Measurements from ENCODE around the gene MAP7. TPM values are rescaled to one million over a fixed set of nuclear protein-coding genes. Genes with fewer than 3 reads are reported as not detected.
A peak's percentile ranks its signal among the peaks of the same experiment; 100 is the strongest.

Gene MAP7
- total and polyA plus RNA-seq, 9 of the 15 experiments (the other 6 are each of a cell fraction or from before 2014, with no cell fraction given): 0.76 to 7.7 (median 3.9) TPM

DNA sequence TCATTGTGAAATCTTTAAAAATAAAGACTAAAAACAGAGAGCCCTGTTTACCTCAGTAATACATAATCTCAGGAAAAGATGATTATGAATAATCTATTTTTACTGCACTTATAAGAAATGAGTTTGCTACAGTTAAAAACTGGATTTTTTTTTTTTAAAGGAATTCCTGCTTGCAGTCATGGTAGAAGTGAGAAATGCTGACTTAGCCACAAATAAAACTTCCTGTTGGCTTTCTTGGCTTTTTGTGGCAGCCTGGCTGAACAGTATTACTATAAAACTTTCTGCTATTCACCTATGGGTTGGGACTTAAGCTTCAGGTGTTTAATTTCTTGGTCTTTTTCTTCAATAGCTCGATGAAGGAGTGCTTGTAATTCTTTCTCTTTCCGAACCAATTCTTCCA, 12.0 kb upstream of the MAP7 start:
- H3K36me3 ChIP-seq (ENCODE audit: control insufficient read depth, insufficient read depth, low read length): peaks cover 25% of the 10 kb centered on the region; the same call in 2 of the 3 replicates
- intact Hi-C loops (cut with micrococcal nuclease) (no loop called here), in situ Hi-C loops (cut with MboI) (no loop called here)
- TF ChIP-seq MAFG (tag; conservative IDR thresholded peaks at IDR 0.05): peak; percentile 63
- TF ChIP-seq ZNF316 (IDR thresholded peaks at IDR 0.05): peak; percentile 66
- TF ChIP-seq, protein P1, sequence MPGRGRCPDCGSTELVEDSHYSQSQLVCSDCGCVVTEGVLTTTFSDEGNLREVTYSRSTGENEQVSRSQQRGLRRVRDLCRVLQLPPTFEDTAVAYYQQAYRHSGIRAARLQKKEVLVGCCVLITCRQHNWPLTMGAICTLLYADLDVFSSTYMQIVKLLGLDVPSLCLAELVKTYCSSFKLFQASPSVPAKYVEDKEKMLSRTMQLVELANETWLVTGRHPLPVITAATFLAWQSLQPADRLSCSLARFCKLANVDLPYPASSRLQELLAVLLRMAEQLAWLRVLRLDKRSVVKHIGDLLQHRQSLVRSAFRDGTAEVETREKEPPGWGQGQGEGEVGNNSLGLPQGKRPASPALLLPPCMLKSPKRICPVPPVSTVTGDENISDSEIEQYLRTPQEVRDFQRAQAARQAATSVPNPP (IDR thresholded peaks at IDR 0.05; ENCODE audit: borderline replicate concordance, insufficient read depth, insufficient read length): no peak
- TF ChIP-seq ZNF239 (CRISPR knock-in tag; IDR thresholded peaks at IDR 0.05): no peak
- TF ChIP-seq CBFB (CRISPR knock-in tag; IDR thresholded peaks at IDR 0.05): no peak
- no peak for TF ChIP-seq TAF9B (IDR thresholded peaks at IDR 0.05; ENCODE audit: partially characterized antibody)
- no peak for TF ChIP-seq POLR2B (IDR thresholded peaks at IDR 0.05; ENCODE audit: low read depth, partially characterized antibody)
- no peak for TF ChIP-seq MBD2 (IDR thresholded peaks at IDR 0.05; ENCODE audit: borderline replicate concordance, low read depth)
- no peak for TF ChIP-seq XRCC5 (IDR thresholded peaks at IDR 0.05; ENCODE audit: low read depth, low read length)
- TF ChIP-seq NFXL1 (CRISPR knock-in tag; IDR thresholded peaks at IDR 0.05): no peak
- TF ChIP-seq TARDBP (IDR thresholded peaks at IDR 0.05): no peak
- TF ChIP-seq, protein P2, sequence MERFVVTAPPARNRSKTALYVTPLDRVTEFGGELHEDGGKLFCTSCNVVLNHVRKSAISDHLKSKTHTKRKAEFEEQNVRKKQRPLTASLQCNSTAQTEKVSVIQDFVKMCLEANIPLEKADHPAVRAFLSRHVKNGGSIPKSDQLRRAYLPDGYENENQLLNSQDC (CRISPR knock-in tag; IDR thresholded peaks at IDR 0.05): no peak
- no peak for TF ChIP-seq ZSCAN29 (IDR thresholded peaks at IDR 0.05)
- peak; percentile 41; the same call in 1 of the 2 replicates for TF ChIP-seq C11orf30 (IDR thresholded peaks at IDR 0.05; ENCODE audit: low read depth)
- no peaks in the 10 kb centered on the region for H3K27me3 ChIP-seq (ENCODE audit: control insufficient read depth in 2 of 2, insufficient read depth in 2 of 2, low read length in 2 of 2)
- H3K9ac ChIP-seq (ENCODE audit: insufficient read depth in 1 of 2, low read depth in 2 of 2, low read length in 2 of 2): no peak overlapping the region
- H4K20me1 ChIP-seq (replicated peaks; ENCODE audit: control insufficient read depth, insufficient read depth, low read length): no peaks in the 10 kb centered on the region
- H3K4me2 ChIP-seq (ENCODE audit: insufficient read depth, low read length): no peak overlapping the region
- CTCF ChIA-PET (ENCODE audit: low intra/inter-chr PET ratio): no interaction called here
- BruUV-seq (replicated peaks): no TSS peak
- ATAC-seq (no peak), DNase-seq (ENCODE audit: extremely low read depth in 1 of 4, low spot score in 3 of 4) (no peak), FAIRE-seq (no peak)
- POLR2A ChIA-PET: interaction anchor here (0.7 to 1.2 kb wide), 2 partner anchors 32 to 274 kb away, joined by 3 read pairs; no protein-coding TSS in a partner anchor
- no peak overlapping the region for H2AFZ ChIP-seq (ENCODE audit: low read depth, low read length)
- no peak overlapping the region for H3K27ac ChIP-seq (ENCODE audit: extremely low read depth, low read depth, low read length)
- no peaks in the 10 kb centered on the region for H3K9me3 ChIP-seq (replicated peaks; ENCODE audit: control insufficient read depth, insufficient read depth, low read depth, low read length)
- H3K79me2 ChIP-seq (ENCODE audit: control insufficient read depth, insufficient read depth, low read length): no peaks in the 10 kb centered on the region
- H3K9me1 ChIP-seq (ENCODE audit: control insufficient read depth, insufficient read depth, low read length): no peaks in the 10 kb centered on the region
- H3K4me1 ChIP-seq (replicated peaks in 1 of 2; ENCODE audit: control insufficient read depth in 2 of 2, insufficient read depth in 2 of 2, low read length in 2 of 2): peaks cover 0 to 32% of the 10 kb centered on the region in 2 experiments; a peak in 4 of 5 replicates
- H3K4me3 ChIP-seq: no peak overlapping the region
- WGBS (ENCODE audit: insufficient coverage, low coverage, missing lambda C conversion rate): 66% methylated on average over 2 of the region's 2 CpGs
